ENCODE results near the gene KCNJ3.

KCNJ3 gene

DNA sequence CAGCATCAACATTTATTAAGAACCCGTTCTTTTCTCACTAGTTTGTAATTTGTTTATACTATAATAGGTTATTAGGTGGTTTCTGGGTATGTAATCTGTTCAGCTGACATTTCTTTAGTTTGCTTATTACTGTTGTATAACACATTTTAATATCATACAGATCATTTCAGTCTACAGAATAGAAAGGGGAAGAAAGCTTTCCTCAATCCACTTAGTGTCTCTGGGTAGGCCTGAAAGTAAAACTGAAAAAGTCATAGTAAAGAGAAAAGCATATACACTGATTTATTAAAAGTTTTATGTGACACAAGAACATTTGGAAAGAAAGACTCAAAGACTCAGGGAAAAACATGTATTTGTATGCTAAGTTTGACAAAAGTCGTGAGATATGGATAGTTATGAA is 16.8 kb upstream of the KCNJ3 start:
- TF ChIP-seq, protein P1, sequence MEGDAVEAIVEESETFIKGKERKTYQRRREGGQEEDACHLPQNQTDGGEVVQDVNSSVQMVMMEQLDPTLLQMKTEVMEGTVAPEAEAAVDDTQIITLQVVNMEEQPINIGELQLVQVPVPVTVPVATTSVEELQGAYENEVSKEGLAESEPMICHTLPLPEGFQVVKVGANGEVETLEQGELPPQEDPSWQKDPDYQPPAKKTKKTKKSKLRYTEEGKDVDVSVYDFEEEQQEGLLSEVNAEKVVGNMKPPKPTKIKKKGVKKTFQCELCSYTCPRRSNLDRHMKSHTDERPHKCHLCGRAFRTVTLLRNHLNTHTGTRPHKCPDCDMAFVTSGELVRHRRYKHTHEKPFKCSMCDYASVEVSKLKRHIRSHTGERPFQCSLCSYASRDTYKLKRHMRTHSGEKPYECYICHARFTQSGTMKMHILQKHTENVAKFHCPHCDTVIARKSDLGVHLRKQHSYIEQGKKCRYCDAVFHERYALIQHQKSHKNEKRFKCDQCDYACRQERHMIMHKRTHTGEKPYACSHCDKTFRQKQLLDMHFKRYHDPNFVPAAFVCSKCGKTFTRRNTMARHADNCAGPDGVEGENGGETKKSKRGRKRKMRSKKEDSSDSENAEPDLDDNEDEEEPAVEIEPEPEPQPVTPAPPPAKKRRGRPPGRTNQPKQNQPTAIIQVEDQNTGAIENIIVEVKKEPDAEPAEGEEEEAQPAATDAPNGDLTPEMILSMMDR (IDR thresholded peaks at IDR 0.05; ENCODE audit: low read depth, low read length, missing control alignments) = no peak
- H3K4me3 ChIP-seq (ENCODE audit: low read depth, low read length) = no peak overlapping the region
- DNase-seq (ENCODE audit: low read depth) = no peak

DNA sequence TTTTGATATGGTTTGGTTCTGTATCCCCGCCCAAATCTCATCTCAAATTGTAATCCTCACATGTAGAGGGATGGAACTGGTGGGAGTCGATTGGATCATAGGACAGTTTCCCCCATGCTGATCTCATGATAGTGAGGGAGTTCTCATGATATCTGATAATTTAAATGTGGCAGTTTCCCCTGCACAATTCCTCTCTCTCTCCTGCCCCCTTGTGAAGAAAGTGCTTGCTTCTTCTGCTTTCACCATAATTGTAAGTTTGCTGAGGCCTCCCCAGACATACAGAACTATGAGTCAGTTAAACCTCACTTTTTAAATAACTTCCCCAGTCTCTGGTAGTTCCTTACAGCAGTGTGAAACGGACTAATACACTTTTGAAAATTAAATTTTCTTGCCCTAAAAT is 12.3 kb upstream of the KCNJ3 start:
- no peak for DNase-seq (ENCODE audit: low read depth)
- TF ChIP-seq, protein P1 (IDR thresholded peaks at IDR 0.05; ENCODE audit: low read depth, low read length, missing control alignments) = no peak
- no peak overlapping the region for H3K4me3 ChIP-seq (ENCODE audit: low read depth, low read length)

DNA sequence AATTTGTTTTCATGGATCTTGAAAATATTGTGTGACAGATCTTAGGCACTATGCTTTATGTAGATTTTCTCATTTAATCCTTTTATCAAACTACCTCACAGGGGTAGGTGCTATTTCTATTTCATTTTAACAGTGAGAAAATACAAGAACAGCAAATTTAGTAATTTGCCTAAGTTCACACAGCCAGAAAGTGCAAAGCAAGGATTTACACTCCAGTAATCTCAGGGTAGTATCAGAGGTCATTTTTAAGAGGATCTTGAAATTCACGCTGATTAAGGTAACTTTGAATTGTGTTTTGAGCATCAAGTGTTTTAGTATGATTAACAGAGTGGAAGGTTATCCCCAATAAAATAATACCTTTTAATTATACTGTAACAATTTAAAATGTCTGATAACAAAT is 10.1 kb upstream of the KCNJ3 start:
- TF ChIP-seq, protein P1 (IDR thresholded peaks at IDR 0.05; ENCODE audit: low read depth, low read length, missing control alignments) = no peak
- H3K4me3 ChIP-seq (ENCODE audit: low read depth, low read length) = no peak overlapping the region
- DNase-seq (ENCODE audit: low read depth) = no peak

DNA sequence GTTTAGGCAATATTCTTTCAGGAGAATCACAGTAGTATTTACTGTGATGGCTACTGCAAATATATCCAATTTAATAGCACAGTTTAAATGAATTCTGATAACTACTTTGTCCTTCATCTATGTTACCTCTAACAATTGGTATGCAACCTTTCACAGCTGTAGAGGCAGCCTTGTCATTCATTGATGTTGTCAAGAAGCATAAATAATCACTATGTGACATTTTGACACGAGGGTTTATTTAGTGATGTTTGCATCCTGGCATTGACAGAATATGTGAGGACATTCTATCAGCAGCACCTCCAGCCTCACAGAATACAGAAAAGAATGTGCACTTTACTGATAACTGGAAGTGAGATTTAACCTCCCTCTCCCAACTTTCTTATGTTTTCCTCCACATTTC is 9.3 kb upstream of the KCNJ3 start:
- H3K4me3 ChIP-seq (ENCODE audit: low read depth, low read length) = no peak overlapping the region
- TF ChIP-seq, protein P1 (IDR thresholded peaks at IDR 0.05; ENCODE audit: low read depth, low read length, missing control alignments) = no peak
- no peak for DNase-seq (ENCODE audit: low read depth)

DNA sequence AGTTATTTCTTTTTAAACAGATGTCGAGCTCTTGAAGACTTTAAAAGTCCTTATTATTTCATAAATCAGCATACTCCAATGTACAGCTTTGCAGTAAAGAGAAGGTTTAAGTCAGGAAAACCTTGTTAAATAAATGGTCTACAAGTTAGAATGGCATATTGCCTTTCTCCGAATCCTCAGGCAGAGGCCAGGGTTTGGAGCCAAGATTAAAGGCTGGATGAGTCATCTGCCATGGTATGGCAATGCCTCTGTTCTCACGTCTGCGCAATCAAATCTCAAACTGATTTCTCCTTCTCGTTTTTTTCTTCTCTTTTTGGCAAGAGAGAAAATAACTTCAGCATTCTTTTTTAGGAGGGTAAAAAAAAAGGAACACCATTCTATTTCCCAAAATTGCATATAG is 5.6 kb upstream of the KCNJ3 start:
- TF ChIP-seq, protein P1 (IDR thresholded peaks at IDR 0.05; ENCODE audit: low read depth, low read length, missing control alignments) = no peak
- DNase-seq (ENCODE audit: low read depth) = no peak

DNA sequence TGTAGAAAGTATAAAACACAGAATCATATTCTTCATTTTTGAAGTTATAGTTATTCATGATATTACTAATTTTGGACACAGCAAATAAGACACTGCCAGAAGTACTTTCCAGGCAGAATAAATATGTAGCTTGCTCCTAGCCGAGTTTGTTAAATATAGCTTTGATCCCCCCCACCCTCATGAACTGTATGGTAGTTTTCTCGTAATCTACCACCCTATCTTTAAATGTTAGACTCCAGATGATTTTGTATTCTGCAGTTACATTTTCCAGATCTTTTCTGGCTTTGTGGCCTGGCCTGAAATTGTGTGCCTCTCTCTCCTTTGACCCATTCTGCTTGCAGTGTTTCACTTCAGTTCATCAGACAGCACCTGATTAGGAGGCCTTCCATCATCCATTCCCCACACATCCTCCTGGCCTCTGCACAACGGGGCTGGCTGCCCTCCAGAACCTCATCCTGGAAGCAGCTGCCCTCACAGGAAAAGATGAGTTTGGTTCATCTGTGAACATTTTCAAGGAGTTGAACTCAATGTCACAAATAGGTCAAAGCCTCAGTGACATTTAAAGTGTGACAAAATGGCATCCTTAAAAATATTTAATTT is 4.7 kb upstream of the KCNJ3 start:
- no peak for DNase-seq (ENCODE audit: low read depth)
- TF ChIP-seq, protein P1 (IDR thresholded peaks at IDR 0.05; ENCODE audit: low read depth, low read length, missing control alignments) = no peak
- H3K4me3 ChIP-seq (ENCODE audit: low read depth, low read length) = no peak overlapping the region

More for the DNA sequence above, 5.6 kb upstream of the KCNJ3 start:
- no peak overlapping the region for H3K4me3 ChIP-seq (ENCODE audit: low read depth, low read length)

DNA sequence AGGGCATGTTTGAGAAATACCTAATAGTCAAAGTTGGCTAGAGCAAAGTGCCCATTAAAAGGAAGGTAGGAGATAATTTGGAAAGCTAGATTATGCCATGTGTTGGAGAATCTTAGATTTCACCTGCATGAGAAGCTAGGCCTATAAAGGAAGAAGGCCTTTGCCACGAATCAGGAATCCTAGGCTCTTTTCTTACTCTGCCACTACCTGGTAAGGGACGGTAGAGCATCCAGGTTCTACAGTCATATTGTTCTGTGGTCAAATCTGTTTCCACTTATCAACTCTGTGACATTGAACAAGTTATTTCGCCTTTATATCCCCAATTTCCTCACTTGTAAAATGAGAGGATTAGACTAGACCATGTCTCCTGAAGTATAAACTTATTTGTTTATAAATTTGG is 3.6 kb upstream of the KCNJ3 start:
- DNase-seq (ENCODE audit: low read depth) = no peak
- TF ChIP-seq, protein P1 (IDR thresholded peaks at IDR 0.05; ENCODE audit: low read depth, low read length, missing control alignments) = no peak
- no peak overlapping the region for H3K4me3 ChIP-seq (ENCODE audit: low read depth, low read length)

All from GM12864 (cell line).